Adrenal gland (tissue), 5 donors: ENCODE results near the gene CELA3B.

Experiments
- POLR2A ChIP-seq, 2 donors: fragments of 450-650 bp; IDR thresholded peaks; one replicate each; pipeline ENCODE4 v1.6.1; 2017; ENCODE audit warnings: antibody characterized with exemption in 2 of 2, mild to moderate bottlenecking in 2 of 2, moderate library complexity in 1 of 2
- TF ChIP-seq, protein P1 (sequence below), 6 experiments: fragments of 450-650 bp in 4 of 6; fragments of 200-600 bp in 2 of 6; sonication (generic) in 1 of 6; IDR thresholded peaks; 1 replicate in 5 of 6; 2 replicates in 1 of 6; pipeline versions ENCODE4 v1.5.1 to v1.8.0; 2016 to 2021; ENCODE audit warnings: antibody characterized with exemption in 6 of 6, mild to moderate bottlenecking in 2 of 6, moderate library complexity in 1 of 6
- donor health status: DM: no; HTN: no; CAD: no.

DNA sequence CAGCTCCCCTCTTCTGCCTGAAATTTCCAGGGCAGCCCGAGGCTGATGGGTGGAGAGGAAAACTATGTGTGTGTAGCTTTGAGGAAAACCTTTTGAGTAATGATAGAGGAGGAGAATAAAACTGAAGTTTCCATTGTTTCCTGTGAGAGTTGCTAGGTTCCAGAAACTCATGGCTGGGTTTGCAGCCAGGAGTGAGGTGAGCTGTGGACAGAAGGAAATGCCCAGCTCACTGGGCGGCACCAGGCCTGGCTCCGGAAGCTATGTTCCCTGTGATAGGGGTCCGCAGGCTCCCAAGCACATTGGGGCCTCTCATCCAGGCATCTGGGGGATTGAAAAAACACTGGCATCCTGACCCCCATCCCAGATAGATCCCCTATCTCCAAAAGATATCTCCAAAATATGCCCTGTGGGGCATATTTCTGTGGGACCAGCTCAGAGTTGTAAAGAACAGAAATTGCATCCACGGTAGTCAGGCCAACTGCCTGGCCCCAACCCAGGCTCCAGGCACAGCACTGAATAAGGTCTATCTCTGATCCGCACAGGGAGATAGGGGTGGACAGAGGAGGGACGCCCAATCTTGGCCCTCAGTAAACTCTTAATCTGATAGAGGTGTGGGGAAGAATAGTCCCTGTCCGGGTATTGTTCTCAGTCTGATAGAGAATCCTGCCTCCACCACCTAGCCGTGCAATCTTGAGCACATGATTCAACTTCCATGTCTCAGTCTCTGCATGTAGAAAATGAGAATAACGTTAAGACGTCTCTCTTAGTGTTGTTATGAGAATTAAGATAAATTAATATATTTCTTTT, 37.9 kb upstream of the CELA3B start:
- TF ChIP-seq, protein P1, sequence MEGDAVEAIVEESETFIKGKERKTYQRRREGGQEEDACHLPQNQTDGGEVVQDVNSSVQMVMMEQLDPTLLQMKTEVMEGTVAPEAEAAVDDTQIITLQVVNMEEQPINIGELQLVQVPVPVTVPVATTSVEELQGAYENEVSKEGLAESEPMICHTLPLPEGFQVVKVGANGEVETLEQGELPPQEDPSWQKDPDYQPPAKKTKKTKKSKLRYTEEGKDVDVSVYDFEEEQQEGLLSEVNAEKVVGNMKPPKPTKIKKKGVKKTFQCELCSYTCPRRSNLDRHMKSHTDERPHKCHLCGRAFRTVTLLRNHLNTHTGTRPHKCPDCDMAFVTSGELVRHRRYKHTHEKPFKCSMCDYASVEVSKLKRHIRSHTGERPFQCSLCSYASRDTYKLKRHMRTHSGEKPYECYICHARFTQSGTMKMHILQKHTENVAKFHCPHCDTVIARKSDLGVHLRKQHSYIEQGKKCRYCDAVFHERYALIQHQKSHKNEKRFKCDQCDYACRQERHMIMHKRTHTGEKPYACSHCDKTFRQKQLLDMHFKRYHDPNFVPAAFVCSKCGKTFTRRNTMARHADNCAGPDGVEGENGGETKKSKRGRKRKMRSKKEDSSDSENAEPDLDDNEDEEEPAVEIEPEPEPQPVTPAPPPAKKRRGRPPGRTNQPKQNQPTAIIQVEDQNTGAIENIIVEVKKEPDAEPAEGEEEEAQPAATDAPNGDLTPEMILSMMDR (IDR thresholded peaks at IDR 0.05): no peak
- no peak for TF ChIP-seq POLR2A (IDR thresholded peaks at IDR 0.05)
